HepG2 (cell line): ENCODE measurements around the gene ZMIZ2. TPM values are rescaled to one million over a fixed set of nuclear protein-coding genes. Genes with fewer than 3 reads are reported as not detected.

Experiments used
- ATAC-seq: fragments of 200-7000 bp; cut with Tn5 transposase; 3 replicates; pipeline ENCODE4 v1.9.1; 2020; ENCODE audit warnings: mild to moderate bottlenecking, moderate library complexity
- BruUV-seq: library from RNA; stranded (reverse); fragments of 400-500 nt; replicated peaks from 2 replicates; lab custom pipeline; 2021; lab: Mats Ljungman, UMichigan
- CTCF ChIA-PET: fragments of 300-600 bp; formaldehyde crosslinking; extraction: SDS; loops from one replicate; lab custom pipeline; 2021; ENCODE audit warnings: low total read pairs, inconsistent platforms, low intra/inter-chr PET ratio; lab: Yijun Ruan, JAX
- POLR2A ChIA-PET: fragments of 350-600 bp; sonication (Branson Sonifier 250); formaldehyde crosslinking; loops from one replicate; lab custom pipeline; 2020; ENCODE audit warnings: antibody characterized with exemption, inconsistent platforms; lab: Yijun Ruan, JAX
- DNase-seq: peaks from one replicate; pipeline ENCODE4 v3.0.0-alpha.2; 2015; ENCODE audit warnings: low spot score
- FAIRE-seq: peaks from 3 replicates; lab custom pipeline; 2011; peaks lifted over from hg19 to GRCh38; lab: Jason Lieb, UNC
- H2AFZ ChIP-seq: one replicate; pipeline ENCODE4 v1.6.1; 2011; ENCODE audit warnings: low read length, inconsistent platforms
- H3K27ac ChIP-seq: fragments of 300-600 bp; 3 replicates; pipeline ENCODE4 v1.8.0; 2011; ENCODE audit warnings: mixed run types, mild to moderate bottlenecking, mixed read lengths, low read length, inconsistent platforms; ENCODE audit not compliant: insufficient read depth; ENCODE audit errors: extremely low read length
- H3K27me3 ChIP-seq, 2 experiments: fragments of 200-600 bp in 1 of 2; 2 replicates in 1 of 2; 3 replicates in 1 of 2; pipeline versions ENCODE4 v1.6.0 to v1.8.0; 2011; ENCODE audit warnings: low read length in 2 of 2, mild to moderate bottlenecking in 2 of 2, moderate library complexity in 2 of 2, inconsistent platforms in 1 of 2; ENCODE audit not compliant: insufficient read depth in 2 of 2, control insufficient read depth in 1 of 2
- H3K36me3 ChIP-seq, 2 experiments: fragments of 200-600 bp in 1 of 2; replicated peaks in 1 of 2; 2 replicates in 1 of 2; 3 replicates in 1 of 2; pipeline versions ENCODE4 v1.5.1 to v1.8.0; 2011; ENCODE audit warnings: low read length in 2 of 2, inconsistent platforms in 1 of 2; ENCODE audit not compliant: insufficient read depth in 2 of 2, control insufficient read depth in 1 of 2
- H3K4me1 ChIP-seq: 2 replicates; pipeline ENCODE4 v1.5.1; 2012; ENCODE audit warnings: low read length, inconsistent platforms; ENCODE audit not compliant: insufficient read depth
- H3K4me2 ChIP-seq: 2 replicates; pipeline ENCODE4 v1.6.0; 2011; ENCODE audit warnings: low read depth, low read length, inconsistent platforms
- H3K4me3 ChIP-seq, 3 experiments: fragments of 200-600 bp in 1 of 3; sonication (generic), shearing (Covaris generic) in 1 of 3; replicated peaks in 1 of 3; 2 replicates each; pipeline ENCODE4 v1.5.1; 2011 to 2016; ENCODE audit warnings: low read length in 3 of 3, inconsistent platforms in 2 of 3, low read depth in 2 of 3, mild to moderate bottlenecking in 2 of 3, control low read depth in 1 of 3, mixed read lengths in 1 of 3; ENCODE audit not compliant: insufficient read depth in 1 of 3
- H3K79me2 ChIP-seq: one replicate; pipeline ENCODE4 v1.6.1; 2011; ENCODE audit warnings: low read length, inconsistent platforms; ENCODE audit not compliant: insufficient read depth
- H3K9ac ChIP-seq: 2 replicates; pipeline ENCODE4 v1.6.0; 2011; ENCODE audit warnings: mild to moderate bottlenecking, low read depth, low read length, inconsistent platforms; ENCODE audit not compliant: insufficient read depth
- H3K9me3 ChIP-seq: 2 replicates; pipeline ENCODE4 v1.5.1; 2012; ENCODE audit warnings: mild to moderate bottlenecking, low read length
- H4K20me1 ChIP-seq: 2 replicates; pipeline ENCODE4 v1.6.0; 2011; ENCODE audit warnings: inconsistent platforms, mild to moderate bottlenecking, low read length, moderate library complexity; ENCODE audit not compliant: insufficient read depth
- GABPB1 ChIP-seq: IDR thresholded peaks from 2 replicates; pipeline ENCODE4 v1.6.1; 2016; ENCODE audit warnings: mild to moderate bottlenecking, missing genetic modification reagents, moderate library complexity, missing compliant biosample characterization
- POLR2AphosphoS5 ChIP-seq: IDR thresholded peaks from 2 replicates; pipeline ENCODE4 v1.6.1; 2012; ENCODE audit warnings: low read depth, low read length
- ZNF251 ChIP-seq: sonication (generic); formaldehyde crosslinking; IDR thresholded peaks from 2 replicates; pipeline ENCODE4 v1.9.0; 2021; ENCODE audit warnings: mild to moderate bottlenecking, missing genetic modification reagents
- ZNF770 ChIP-seq: sonication (generic); formaldehyde crosslinking; IDR thresholded peaks from 2 replicates; pipeline ENCODE4 v1.5.0; 2020; ENCODE audit warnings: mild to moderate bottlenecking, missing genetic modification reagents
- WGBS: methylation state at CpG from one replicate; pipeline ENCODE4 v1.1.6; 2017; ENCODE audit warnings: low lambda C conversion rate; 5-methylcytosine and 5-hydroxymethylcytosine counted together
- in situ Hi-C: cut with HindIII; loops from 2 replicates; pipeline ENCODE4 v1.10.0; 2017; ENCODE audit warnings: low pct_unique_long_range_greater_than_20kb; ENCODE audit not compliant: extremely low pct_ligation_motif_present
- intact Hi-C: fragments of 100-400 bp; cut with micrococcal nuclease; formaldehyde crosslinking; loops from one replicate; pipeline ENCODE4 v1.10.0; 2022; ENCODE audit not compliant: unreplicated experiment
- polyA plus RNA-seq, 8 experiments: library from polyadenylated mRNA; depleted of rRNA in 3 of 8; stranded (reverse) in 7 of 8; unstranded in 1 of 8; fragments of >200 nt; fragmentation: Illumina TruSeq in 4 of 8; extraction: Trizol in 4 of 8; gene quantifications; 2 replicates each; pipeline versions ENCODE4 v1.2.1 to v1.2.3, GENCODE V29; 2011 to 2016; ENCODE audit warnings: low read depth in 4 of 8, missing spikeins in 1 of 8, mixed read lengths in 1 of 8; ENCODE audit not compliant: insufficient read depth in 1 of 8
- total RNA-seq, 5 experiments: library from RNA; depleted of rRNA; stranded (reverse); fragments of >200 nt; fragmentation: Illumina TruSeq; extraction: Trizol; gene quantifications; 2 replicates each; pipeline ENCODE4 v1.2.3, GENCODE V29; 2016; ENCODE audit warnings: low read depth in 1 of 5

Gene ZMIZ2
- total and polyA plus RNA-seq, 2 of the 13 experiments (the other 11 are each of a cell fraction or from before 2014, with no cell fraction given), result 4.9 to 7.9 TPM

GRCh38 chr7:44703921-44704320 lies 44.7 kb upstream of the ZMIZ2 start (continued):
- no peak for TF ChIP-seq ZNF251 (CRISPR knock-in tag)
- TF ChIP-seq GABPB1 (CRISPR knock-in tag), result no peak

GRCh38 chr7:44705434-44705833 lies 43.2 kb upstream of the ZMIZ2 start:
- WGBS, result 96% methylated on average over 3 of the region's 3 CpGs
- FAIRE-seq (no peak), DNase-seq (no peak), ATAC-seq (no peak)
- H3K79me2 ChIP-seq, result no peaks in the 10 kb centered on the region
- H3K4me3 ChIP-seq, result no peak overlapping the region
- BruUV-seq, result no TSS peak
- H3K9me3 ChIP-seq, result no peaks in the 10 kb centered on the region
- H3K4me1 ChIP-seq, result peaks cover 4% of the 10 kb centered on the region
- H2AFZ ChIP-seq, result no peak overlapping the region
- POLR2A ChIA-PET, result no interaction called here
- no peak overlapping the region for H3K4me2 ChIP-seq
- H3K27me3 ChIP-seq, result no peaks in the 10 kb centered on the region
- H4K20me1 ChIP-seq, result no peaks in the 10 kb centered on the region; the same call in 1 of the 2 replicates
- in situ Hi-C loops (no loop called here), intact Hi-C loops (no loop called here)
- peaks cover 4 to 12% of the 10 kb centered on the region in 2 experiments; a peak in 2 of 5 replicates for H3K36me3 ChIP-seq
- no peak overlapping the region for H3K9ac ChIP-seq
- TF ChIP-seq ZNF770 (CRISPR knock-in tag), result peak; percentile 57; the same call in 1 of the 2 replicates
- no peak for TF ChIP-seq POLR2AphosphoS5
- no peak overlapping the region for H3K27ac ChIP-seq
- CTCF ChIA-PET, result no interaction called here
